Smooth muscle cell (in vitro differentiated cells): ENCODE data around the gene TMEM81. TPM values are rescaled to one million over a fixed set of nuclear protein-coding genes. Genes with fewer than 3 reads are reported as not detected.

ENCODE experiments used
- DNase-seq: peaks from one replicate; lab custom pipeline; 2025; ENCODE audit not compliant: unreplicated experiment; lab: John Stamatoyannopoulos, UW
- H2AFZ ChIP-seq: fragments of 200-600 bp; sonication (generic); 2 replicates; pipeline ENCODE4 v1.6.0; 2016; ENCODE audit warnings: antibody characterized with exemption, low read depth, mild to moderate bottlenecking
- H3F3A ChIP-seq: fragments of 200-600 bp; sonication (generic); 2 replicates; pipeline ENCODE4 v1.6.0; 2017; ENCODE audit warnings: antibody characterized with exemption, low read depth
- H3K27ac ChIP-seq: fragments of 200-600 bp; sonication (generic); 2 replicates; pipeline ENCODE4 v1.5.1; 2016; ENCODE audit warnings: low read depth, mild to moderate bottlenecking
- H3K27me3 ChIP-seq: fragments of 200-600 bp; sonication (generic); 2 replicates; pipeline ENCODE4 v1.6.1; 2016; ENCODE audit warnings: low read depth, mild to moderate bottlenecking
- H3K36me3 ChIP-seq: fragments of 200-600 bp; sonication (generic); 2 replicates; pipeline ENCODE4 v1.5.1; 2016; ENCODE audit warnings: low read depth
- H3K4me1 ChIP-seq: fragments of 200-600 bp; sonication (generic); 2 replicates; pipeline ENCODE4 v1.5.1; 2016; ENCODE audit warnings: low read depth
- H3K4me2 ChIP-seq: fragments of 200-600 bp; sonication (generic); 2 replicates; pipeline ENCODE4 v1.6.0; 2016; ENCODE audit warnings: mild to moderate bottlenecking
- H3K4me3 ChIP-seq: fragments of 200-600 bp; sonication (generic); 2 replicates; pipeline ENCODE4 v1.5.1; 2016; ENCODE audit warnings: mild to moderate bottlenecking
- H3K79me2 ChIP-seq: fragments of 200-600 bp; sonication (generic); 2 replicates; pipeline ENCODE4 v1.6.0; 2016; ENCODE audit warnings: low read depth, mild to moderate bottlenecking
- H3K9ac ChIP-seq: fragments of 200-600 bp; sonication (generic); 2 replicates; pipeline ENCODE4 v1.6.0; 2016; ENCODE audit warnings: low read depth
- H3K9me3 ChIP-seq: fragments of 200-600 bp; sonication (generic); replicated peaks from 2 replicates; pipeline ENCODE4 v1.5.1; 2016; ENCODE audit warnings: low read depth
- H4K20me1 ChIP-seq: fragments of 200-600 bp; sonication (generic); 2 replicates; pipeline ENCODE4 v1.6.0; 2016; ENCODE audit warnings: low read depth
- WGBS: methylation state at CpG from one replicate; pipeline ENCODE4 v1.1.7; 2016; ENCODE audit warnings: low lambda C conversion rate; 5-methylcytosine and 5-hydroxymethylcytosine counted together
- polyA plus RNA-seq: library from polyadenylated mRNA; unstranded; fragments of >200 nt; fragmentation: Nextera tagmentation; extraction: Ambion mirVana; gene quantifications from 2 replicates; pipeline ENCODE4 v1.2.1, GENCODE V29; 2016
- total RNA-seq: library from RNA; depleted of rRNA; stranded (reverse); fragments of >200 nt; gene quantifications from 2 replicates; pipeline ENCODE4 v1.2.3, GENCODE V29; 2014
- TF ChIP-seq, protein P1 (sequence below): fragments of 200-600 bp; sonication (generic); IDR thresholded peaks from 2 replicates; pipeline ENCODE4 v1.5.1; 2017; ENCODE audit warnings: borderline replicate concordance, mild to moderate bottlenecking, antibody characterized with exemption; ENCODE audit not compliant: insufficient read depth, poor library complexity, severe bottlenecking

The TMEM81 gene
- total and polyA plus RNA-seq, 2 experiments from 2014 or later: 1.8 to 1.9 TPM

DNA sequence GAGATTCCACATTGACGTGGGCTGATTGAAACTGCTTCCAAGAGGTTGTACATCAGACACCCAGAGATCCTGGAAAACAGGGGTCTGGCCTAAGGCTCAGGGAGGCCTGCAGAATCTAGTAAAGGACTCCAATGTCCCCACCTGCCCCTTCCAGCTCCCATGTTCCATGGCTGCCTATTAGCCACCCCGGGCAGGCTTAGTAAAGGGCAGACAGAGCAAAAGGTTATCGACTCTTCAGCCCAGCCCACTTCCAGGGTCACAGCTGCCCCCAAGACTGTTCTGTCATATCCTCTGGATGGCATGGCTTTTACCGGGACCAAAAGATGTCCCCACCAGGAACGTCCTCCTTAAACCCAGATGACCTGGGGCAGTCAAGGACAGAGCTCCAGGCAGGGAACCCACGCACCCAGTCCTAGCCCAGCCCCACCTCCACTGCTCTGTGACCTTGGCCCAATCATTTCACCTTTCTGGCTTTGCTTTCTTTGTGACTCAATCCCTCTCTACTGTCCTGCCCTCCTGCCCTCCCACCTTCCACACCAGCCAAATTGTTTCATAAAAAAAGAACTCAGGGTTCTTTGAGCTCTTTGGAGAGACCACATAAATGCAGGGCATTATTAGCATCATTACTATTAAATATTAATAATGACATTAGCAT is 46.0 kb downstream of the TMEM81 start:
- H3K36me3 ChIP-seq: no peaks in the 10 kb centered on the region
- H3F3A ChIP-seq: no peaks in the 10 kb centered on the region
- TF ChIP-seq, protein P1, sequence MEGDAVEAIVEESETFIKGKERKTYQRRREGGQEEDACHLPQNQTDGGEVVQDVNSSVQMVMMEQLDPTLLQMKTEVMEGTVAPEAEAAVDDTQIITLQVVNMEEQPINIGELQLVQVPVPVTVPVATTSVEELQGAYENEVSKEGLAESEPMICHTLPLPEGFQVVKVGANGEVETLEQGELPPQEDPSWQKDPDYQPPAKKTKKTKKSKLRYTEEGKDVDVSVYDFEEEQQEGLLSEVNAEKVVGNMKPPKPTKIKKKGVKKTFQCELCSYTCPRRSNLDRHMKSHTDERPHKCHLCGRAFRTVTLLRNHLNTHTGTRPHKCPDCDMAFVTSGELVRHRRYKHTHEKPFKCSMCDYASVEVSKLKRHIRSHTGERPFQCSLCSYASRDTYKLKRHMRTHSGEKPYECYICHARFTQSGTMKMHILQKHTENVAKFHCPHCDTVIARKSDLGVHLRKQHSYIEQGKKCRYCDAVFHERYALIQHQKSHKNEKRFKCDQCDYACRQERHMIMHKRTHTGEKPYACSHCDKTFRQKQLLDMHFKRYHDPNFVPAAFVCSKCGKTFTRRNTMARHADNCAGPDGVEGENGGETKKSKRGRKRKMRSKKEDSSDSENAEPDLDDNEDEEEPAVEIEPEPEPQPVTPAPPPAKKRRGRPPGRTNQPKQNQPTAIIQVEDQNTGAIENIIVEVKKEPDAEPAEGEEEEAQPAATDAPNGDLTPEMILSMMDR: no peak
- DNase-seq: no peak
- 92% methylated on average over 6 of the region's 6 CpGs for WGBS
- H3K9ac ChIP-seq: no peak overlapping the region
- no peaks in the 10 kb centered on the region for H3K79me2 ChIP-seq
- no peaks in the 10 kb centered on the region for H4K20me1 ChIP-seq
- no peak overlapping the region for H3K27ac ChIP-seq
- no peak overlapping the region for H3K4me2 ChIP-seq
- H2AFZ ChIP-seq: no peak overlapping the region
- peaks cover 60% of the 10 kb centered on the region for H3K27me3 ChIP-seq
- H3K9me3 ChIP-seq: no peaks in the 10 kb centered on the region
- no peak overlapping the region for H3K4me3 ChIP-seq
- H3K4me1 ChIP-seq: peaks cover 6% of the 10 kb centered on the region

DNA sequence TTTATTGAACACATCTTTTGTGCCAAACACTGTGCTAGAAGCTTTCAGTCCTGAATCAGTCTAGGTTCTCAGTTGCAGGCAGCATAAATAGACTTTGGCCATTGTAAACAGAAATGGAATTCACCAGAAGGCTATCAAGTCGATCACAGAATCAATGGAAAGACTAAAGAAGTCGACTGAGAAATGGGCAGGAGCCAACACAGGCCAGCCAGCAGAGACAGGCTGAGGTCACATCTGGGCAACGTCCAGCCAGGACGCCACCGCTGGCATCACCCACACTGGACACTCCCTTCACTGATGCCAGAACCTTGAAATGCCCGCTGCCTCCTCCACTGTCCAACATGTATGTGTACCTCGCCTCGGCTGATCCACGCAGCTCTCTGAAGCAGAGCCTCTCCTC is 46.7 kb downstream of the TMEM81 start:
- no peak overlapping the region for H3K27ac ChIP-seq
- no peaks in the 10 kb centered on the region for H3F3A ChIP-seq
- H3K36me3 ChIP-seq: no peaks in the 10 kb centered on the region
- H2AFZ ChIP-seq: no peak overlapping the region
- H3K9me3 ChIP-seq: no peaks in the 10 kb centered on the region
- DNase-seq: no peak
- H3K9ac ChIP-seq: no peak overlapping the region
- TF ChIP-seq, protein P1: no peak
- H3K79me2 ChIP-seq: no peaks in the 10 kb centered on the region
- no peak overlapping the region for H3K4me3 ChIP-seq
- peaks cover under 1% of the 10 kb centered on the region for H3K4me1 ChIP-seq
- H3K27me3 ChIP-seq: peaks cover 57% of the 10 kb centered on the region
- H4K20me1 ChIP-seq: no peaks in the 10 kb centered on the region
- WGBS: 94% methylated on average over 9 of the region's 9 CpGs
- H3K4me2 ChIP-seq: no peak overlapping the region

Other genes starting within 250 kb of the TMEM81 start
- gene NFASC, start 213.6 kb downstream of the TMEM81 start, total RNA-seq: 0.09 and 0.31 TPM in 2 replicates
- gene NFASC, start 213.6 kb downstream of the TMEM81 start, polyA plus RNA-seq: 0.63 and 1.4 TPM in 2 replicates
- gene CNTN2, start 41.2 kb downstream of the TMEM81 start, total RNA-seq: not detected in 2 replicates
- gene CNTN2, start 41.2 kb downstream of the TMEM81 start, polyA plus RNA-seq: 0.53 TPM in 1 of 2 replicates, not detected in the other
- gene RBBP5, start 37.5 kb upstream of the TMEM81 start, total RNA-seq: 18.8 and 19.0 TPM in 2 replicates
- 9.3 and 12.8 TPM in 2 replicates for gene RBBP5, start 37.5 kb upstream of the TMEM81 start, polyA plus RNA-seq
- gene DSTYK, start 127.2 kb upstream of the TMEM81 start, total RNA-seq: 8.7 and 12.1 TPM in 2 replicates
- 6.9 TPM in 2 replicates for gene DSTYK, start 127.2 kb upstream of the TMEM81 start, polyA plus RNA-seq
- gene TMCC2, start 143.5 kb upstream of the TMEM81 start, total RNA-seq: 2.1 and 3.3 TPM in 2 replicates
- 2.4 and 5.6 TPM in 2 replicates for gene TMCC2, start 143.5 kb upstream of the TMEM81 start, polyA plus RNA-seq
- 6.6 and 11.3 TPM in 2 replicates for gene NUAK2, start 237.3 kb upstream of the TMEM81 start, total RNA-seq
- gene NUAK2, start 237.3 kb upstream of the TMEM81 start, polyA plus RNA-seq: 15.8 and 16.8 TPM in 2 replicates